Glomerular endothelial cell (primary cell): ENCODE results near the gene INTS6L. TPM values are rescaled to one million over a fixed set of nuclear protein-coding genes. Genes with fewer than 3 reads are reported as not detected.
A peak's percentile ranks its signal among the peaks of the same experiment; 100 is the strongest.

Experiments used
- DNase-seq: peaks from one replicate; pipeline ENCODE4 v3.0.0-alpha.2; 2011; ENCODE audit warnings: low read depth, low spot score; ENCODE audit errors: extremely low read depth
- total RNA-seq: library from RNA; depleted of rRNA; stranded (reverse); fragments of >200 nt; gene quantifications from 2 replicates; pipeline ENCODE4 v1.2.3, GENCODE V29; 2015

The INTS6L gene, protein sequence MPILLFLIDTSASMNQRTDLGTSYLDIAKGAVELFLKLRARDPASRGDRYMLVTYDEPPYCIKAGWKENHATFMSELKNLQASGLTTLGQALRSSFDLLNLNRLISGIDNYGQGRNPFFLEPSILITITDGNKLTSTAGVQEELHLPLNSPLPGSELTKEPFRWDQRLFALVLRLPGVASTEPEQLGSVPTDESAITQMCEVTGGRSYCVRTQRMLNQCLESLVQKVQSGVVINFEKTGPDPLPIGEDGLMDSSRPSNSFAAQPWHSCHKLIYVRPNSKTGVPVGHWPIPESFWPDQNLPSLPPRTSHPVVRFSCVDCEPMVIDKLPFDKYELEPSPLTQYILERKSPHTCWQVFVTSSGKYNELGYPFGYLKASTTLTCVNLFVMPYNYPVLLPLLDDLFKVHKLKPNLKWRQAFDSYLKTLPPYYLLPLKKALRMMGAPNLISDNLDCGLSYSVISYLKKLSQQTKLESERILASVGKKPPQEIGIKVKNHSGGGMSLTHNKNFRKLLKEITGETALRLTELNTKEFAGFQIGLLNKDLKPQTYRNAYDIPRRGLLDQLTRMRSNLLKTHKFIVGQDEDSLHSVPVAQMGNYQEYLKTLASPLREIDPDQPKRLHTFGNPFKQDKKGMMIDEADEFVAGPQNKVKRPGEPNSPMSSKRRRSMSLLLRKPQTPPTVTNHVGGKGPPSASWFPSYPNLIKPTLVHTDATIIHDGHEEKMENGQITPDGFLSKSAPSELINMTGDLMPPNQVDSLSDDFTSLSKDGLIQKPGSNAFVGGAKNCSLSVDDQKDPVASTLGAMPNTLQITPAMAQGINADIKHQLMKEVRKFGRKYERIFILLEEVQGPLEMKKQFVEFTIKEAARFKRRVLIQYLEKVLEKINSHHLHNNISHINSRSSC
- 2.2 and 5.7 TPM in 2 replicates for total RNA-seq

DNA sequence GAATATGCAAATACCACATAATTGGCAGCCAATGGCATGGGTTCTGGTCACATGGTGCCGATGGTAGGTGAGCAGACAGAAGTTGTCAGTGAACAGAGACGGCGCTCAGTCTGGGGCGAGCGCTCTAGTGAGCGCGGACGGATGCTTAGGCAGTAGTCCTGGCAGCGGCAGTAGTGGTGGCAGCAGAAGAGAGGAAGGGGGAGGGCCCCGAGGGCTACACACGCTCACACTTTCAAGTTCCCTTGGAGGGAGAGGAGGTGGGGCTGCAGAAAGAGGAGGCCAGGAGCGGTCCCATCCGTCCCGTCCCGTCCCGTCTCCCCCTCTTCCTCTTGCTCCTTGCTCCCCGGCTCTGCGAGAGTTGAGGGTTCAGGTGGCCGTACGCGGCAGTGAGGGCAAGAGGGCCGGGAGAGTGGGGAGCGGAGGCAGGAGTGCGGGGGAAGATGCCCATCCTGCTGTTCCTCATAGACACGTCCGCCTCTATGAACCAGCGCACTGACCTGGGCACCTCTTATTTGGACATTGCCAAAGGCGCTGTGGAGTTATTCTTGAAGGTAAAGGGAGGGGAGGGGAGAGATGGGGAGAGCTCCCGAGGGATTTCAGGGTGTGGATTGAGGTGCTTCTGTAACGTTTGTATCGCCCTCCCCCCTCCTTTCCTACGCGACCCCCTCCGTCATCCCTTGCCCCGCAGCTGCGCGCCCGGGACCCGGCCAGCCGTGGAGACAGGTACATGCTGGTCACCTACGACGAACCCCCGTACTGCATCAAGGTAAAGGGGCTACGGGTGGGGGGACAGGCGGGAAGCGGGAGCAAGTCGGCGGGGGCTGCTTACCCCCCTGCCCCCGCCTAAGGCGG lies at the start of gene INTS6L:
Gene INTS6L (plus strand): TSS at position 108 of the 852 bp plus-strand sequence. CDS start 333 bp downstream, at position 441.
- peak; percentile 45 for DNase-seq

DNA sequence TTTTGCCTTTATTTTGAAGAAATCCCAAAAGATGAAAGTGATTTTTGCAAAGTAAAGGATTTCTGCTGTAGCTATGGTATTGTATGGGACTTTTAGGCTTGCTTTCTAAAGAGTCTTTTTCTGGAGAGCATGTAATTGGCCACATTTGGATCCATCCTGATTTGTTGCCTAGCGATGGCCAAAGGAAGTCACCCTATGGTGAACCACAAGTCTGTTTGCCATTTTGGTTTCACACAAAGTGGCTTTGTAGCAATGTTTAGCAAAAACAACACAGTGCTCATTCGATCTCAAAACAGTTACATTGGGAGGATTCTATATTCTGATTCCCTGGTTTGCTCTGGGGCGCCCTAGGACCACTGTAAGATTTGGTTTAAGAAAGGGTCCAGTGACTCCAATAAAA lies 44.1 kb upstream of the INTS6L start:
- no peak for DNase-seq

DNA sequence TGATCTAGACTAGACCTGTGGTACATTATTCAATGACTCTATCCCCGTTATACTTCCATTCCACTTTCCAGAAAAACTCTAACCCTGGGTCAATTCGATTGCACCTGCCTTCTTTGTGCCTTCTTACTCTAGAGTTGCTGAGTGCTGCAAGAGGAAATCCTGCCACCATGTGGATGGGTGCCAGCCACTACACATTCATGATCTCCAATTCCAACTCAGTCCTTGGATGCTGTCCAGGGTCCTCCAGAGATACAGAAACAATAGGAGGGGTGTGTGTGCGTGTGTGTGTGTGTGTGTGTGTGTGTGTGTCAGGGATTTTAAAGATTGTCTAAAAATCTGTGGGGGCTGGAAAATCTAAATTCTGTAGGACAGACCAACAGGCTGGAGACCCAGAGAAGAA lies 42.9 kb upstream of the INTS6L start:
- DNase-seq = peak; percentile 51

DNA sequence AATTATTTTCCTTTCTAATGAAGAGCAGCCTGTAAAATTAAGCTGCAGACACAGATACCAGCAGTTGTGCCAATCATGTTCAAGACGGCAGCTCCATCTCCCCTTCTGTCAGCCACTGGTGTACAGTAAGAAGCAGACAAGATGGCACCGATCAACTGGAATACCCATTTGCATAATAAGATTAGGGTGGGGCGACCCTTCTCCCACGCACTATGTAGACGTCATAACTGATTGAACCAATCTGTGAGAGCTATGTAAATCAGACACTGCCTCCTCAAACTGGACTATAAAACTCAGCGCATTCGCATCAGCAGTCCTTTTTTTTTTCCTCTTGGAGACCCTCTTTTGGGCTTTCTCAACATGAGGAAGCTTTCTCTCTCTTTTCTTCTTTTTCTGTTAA lies 40.4 kb upstream of the INTS6L start:
- DNase-seq = no peak

DNA sequence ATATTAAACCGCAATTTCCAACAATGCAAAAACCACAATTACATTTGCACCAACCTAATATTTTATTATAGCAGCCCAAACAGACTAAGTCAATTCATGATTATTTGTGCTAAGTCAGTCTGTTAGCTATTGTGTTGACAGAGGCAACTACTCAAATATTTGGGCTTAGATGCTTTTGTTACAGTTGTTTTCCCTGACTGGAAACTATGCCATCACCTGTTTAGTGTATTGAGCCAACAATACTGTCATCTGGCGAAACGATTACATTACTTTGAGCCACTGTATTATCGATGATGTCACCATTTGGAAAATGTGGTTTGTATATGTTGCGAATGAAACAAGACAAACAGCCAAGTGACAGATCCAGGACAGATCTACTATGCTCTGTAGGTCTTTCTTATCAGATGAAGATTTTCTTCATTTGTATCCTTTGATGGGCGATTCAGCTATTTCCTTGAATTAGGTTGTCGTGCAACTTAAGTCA lies 38.7 kb upstream of the INTS6L start:
- no peak for DNase-seq

DNA sequence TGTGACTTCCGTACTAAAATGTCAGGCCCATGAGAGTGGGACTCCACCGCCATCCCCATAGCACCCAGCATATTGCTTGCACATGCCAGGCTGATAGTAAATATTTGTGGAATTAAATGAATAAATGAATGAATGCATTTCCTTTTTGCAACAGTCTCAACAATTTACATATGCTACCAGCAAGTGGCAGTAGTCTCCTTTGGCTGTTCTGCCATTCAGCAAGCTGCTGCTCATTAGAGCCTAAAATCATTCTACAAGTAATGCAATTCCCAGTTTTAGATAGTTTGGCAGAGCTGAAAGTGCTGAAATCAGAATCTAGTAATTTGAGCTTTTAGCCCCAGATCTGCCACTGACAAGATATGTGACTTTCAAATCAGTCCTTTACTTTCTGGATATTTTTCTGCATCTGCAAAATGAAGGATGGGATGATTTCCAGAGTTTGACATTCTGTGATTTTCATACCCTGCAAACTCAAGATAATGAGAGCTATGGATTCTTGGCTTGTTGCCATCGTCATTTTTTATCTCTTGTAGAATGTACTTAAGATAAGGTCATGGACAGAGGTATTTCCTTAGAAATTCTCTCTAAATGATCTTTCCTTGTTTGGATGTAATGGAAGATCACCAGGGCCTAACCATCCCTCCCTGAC lies 35.7 kb upstream of the INTS6L start:
- no peak for DNase-seq

DNA sequence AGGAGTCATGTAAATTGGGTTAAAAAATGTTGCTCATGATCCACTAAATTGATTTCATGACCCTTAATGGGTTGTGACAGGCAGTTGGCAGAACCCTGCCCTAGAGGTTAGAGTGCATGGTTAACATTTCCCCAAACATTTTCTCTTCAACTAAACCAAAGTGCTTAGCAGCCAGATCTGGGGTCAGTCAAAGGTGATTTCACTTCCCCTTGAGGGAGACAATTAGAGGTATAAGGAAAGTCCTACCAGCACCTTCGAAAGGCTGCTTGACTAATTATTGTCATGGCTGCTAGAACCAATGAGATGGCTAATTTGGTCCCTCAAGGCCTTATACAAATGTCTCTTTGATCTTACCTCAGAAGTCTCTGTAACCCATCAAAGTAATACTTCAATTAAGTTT lies 30.9 kb upstream of the INTS6L start:
- DNase-seq = no peak

DNA sequence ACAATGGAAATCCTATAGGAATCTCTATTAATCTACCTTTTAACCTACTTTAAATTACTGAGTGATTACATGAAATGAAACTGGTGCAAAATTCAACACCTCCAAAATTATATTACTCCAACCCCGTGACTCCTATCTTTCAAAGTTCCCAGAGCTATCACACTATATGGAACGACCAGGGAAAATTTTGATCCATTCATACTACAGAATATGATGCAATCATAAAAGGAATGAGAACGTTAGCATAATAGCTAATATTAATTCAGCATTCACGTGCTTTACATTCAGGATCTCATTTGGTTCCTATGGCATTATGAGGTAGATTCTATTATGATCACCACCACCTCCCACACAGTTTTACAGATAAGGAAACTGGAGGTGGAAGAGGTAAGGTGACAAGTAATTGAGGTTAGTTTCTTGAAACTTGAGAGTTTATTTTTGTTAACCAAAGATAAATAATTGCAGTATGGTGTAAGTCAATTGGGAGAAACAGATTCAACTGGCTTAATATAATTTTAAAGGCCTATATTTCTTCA lies 29.4 kb upstream of the INTS6L start:
- DNase-seq = no peak

DNA sequence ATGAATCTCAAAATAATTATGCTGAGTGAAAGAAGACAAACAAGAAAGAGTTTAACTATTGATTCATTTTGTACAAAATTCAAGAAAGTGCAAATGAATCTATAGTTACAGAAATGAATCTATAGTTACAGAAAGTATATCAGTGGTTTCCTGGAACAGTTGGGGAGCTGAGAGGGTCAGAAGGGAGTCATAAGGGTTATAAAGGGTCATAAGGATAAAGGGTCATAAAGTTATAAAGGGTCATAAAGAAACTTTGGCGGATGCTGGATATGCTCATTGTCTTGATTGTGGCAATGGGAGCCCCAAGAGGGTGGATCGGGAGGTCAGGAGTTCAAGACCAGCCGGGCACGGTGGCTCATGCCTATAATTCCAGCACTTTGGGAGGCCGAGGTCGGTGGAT lies 26.0 kb upstream of the INTS6L start:
- DNase-seq = no peak

DNA sequence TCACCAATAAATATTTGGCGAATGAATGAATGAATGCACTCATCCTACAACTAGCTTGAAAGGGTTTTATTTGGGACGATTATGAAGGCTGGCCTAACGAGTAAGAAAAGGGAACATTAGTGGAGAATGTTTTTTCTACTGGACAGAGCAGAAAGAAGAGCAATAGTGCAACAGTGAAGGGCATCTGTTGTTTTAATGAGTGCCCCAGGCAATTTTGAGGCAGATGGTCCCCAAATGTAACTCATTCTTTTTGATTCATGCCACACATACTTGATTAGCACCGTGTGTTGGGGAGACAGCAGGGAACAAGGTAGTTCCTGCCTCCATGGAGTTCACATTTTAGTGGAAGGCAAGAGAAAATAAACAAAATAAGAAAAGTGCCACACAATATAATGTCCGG lies 22.7 kb upstream of the INTS6L start:
- DNase-seq = no peak

DNA sequence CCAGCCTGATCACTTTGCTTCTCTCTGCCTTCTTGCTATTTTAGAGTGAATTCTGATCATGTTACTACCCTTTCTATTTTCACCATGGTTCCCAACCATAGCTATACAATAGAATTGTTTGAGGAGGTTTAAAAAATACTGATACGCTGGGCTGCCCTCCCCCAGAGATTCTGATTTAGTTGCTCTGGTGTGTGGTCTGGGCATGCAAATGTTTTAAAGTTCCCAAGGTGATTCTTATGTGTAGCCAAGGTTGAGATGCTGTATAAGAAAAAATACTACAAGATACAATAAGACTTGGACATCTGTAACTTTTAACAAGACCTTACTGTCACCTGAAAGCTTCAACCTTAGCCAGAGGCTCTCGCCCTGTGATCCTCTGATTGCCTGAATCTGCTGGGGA lies 22.2 kb upstream of the INTS6L start:
- no peak for DNase-seq

DNA sequence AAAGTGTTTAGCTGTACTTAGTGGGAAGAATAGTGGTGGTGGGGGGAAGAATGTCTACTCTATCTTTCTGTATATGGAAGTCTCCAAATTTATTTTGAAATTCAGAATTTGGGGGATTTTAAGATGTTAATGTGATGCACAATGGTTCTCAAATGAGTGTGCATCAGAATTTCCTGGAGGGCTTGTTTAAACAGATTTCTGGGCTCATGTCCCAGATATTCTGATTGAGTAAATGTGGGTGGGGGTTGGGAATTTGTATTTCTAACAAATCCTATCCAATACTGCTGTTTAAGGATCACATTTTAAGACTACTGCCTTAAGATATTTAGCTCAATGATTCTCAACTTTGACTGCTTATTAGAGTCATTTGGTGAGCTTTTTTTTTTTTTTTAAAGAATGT lies 15.1 kb upstream of the INTS6L start:
- DNase-seq = no peak

DNA sequence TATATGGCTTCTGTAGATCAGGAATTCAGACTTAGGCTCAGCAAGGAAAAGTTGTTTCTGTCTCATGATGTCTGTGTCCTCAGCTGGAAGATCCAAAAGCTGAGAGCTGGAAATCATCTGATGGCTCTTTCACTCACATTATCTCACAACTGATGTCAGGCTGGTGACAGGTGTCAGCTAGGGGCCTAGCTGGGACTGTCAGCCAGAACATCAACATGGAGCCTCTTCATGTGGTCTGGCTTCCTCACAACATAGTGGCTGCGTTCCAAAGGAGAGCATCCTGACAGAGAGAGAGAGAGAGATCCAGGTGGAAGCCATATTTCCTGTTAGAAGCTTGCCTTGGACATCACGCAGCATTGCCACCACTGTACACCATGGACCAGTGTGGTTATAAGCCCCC lies 10.6 kb upstream of the INTS6L start:
- no peak for DNase-seq

DNA sequence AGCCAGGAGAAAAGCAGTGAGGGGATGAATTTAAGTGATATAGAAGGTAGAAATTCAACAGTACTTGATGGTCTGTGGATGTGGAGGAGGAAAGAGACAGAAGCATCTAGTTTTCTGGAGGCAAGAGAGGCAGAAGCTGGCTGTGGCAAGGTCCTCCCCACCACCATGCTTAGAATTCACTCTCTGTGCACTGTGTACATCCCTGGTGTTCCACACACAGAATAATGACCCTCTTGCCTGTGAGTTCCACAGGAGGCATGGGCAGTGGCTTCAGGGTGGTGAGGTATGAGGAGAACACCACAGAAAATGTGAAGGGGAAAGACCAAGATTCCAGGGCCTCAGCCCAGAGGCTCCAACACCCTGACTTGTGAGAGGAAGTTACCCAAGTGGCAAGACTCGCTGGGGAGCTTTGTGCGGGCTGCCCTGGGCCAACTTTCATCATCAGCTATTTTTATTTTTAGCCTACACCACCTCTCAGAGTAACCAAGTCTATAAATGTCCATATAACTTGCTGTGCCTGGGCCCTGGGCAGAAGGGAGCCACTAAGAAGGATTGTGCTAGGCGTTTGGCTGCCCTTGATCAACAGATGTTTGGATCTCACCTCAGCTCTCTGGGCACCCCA lies 7.8 kb upstream of the INTS6L start:
- DNase-seq = no peak

DNA sequence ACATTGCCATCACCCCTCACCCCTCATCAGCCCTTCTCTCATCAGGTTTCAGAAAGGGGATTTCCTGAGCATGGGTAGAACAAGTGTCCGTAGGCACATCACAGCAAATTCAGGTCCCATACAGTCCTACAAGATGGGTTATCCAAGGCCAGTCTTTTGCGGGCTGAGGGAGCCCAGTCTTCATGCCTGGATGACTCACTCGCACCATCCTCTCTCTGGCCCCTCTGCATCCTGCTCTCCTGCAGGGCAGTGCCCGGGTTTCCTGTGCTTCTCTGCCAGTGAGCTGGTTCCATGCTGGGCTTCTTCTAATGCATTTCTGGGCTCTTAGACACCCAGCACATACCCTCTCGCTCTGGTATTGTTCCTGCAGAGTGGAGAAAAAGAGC lies 7.3 kb upstream of the INTS6L start:
- DNase-seq = no peak

DNA sequence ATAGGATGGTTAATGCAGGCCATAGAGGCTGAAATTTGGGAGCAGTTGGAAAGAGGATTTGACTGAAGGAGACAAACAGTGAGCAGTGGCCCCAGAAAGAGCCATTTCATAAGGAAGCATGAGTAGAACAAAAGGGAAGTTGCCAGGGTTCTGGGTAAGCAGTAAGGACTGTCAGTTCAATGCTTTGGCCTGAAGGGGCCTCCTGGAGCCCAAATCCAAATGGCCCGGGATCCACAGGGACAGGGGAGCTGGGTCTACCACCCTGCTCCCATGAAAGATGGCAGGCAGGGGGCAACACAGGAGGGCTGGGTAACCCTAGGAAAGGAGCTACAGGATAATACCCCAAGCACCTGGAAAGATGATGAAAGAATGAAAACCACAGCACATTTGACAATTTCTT lies 4.1 kb upstream of the INTS6L start:
- no peak for DNase-seq

DNA sequence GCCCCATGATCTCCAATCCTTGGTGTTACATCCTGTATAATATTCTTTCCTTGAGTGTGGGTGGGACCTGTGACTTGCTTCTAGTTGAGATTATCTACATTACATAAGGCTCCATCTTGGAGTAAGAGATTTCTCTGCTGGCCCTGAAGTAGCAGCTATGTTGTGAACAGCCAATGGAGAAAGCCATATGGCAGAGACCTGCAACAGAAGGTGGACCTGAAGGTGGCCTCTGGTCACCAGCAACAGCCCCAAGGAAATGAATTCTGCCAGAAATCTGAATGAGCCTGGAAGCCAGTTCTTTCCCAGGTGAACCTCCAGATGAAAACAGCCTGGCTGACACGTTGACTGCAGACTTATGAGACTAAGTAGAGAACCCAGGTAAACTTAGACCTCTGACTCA lies 2.3 kb upstream of the INTS6L start:
- DNase-seq = no peak

DNA sequence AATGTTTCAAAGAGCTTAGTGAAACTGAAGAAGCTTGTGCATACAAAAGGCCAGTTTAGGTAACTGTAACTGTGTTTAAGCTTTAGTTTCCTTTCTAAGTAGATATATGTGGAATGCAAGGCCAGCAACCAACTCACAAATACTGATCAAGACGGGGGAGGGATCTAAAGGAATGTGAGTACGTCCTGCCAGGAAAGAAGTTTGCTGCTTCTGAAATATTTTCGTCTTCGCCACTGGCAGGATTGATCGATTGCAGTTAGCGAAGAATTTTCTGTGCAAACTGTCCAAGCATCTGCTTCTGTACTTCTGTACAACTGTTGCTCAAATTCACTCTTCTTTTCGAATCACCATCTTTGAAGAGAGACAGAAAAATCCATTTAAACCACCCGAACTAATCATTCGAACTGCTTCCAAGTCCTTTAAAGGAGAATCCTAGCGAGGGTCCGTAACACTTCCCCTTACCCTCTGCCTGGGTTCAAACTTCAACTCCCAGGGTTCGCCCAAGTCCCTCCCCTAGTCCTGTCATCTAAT lies 373 bp upstream of the INTS6L start:
- peak; percentile 9 for DNase-seq

DNA sequence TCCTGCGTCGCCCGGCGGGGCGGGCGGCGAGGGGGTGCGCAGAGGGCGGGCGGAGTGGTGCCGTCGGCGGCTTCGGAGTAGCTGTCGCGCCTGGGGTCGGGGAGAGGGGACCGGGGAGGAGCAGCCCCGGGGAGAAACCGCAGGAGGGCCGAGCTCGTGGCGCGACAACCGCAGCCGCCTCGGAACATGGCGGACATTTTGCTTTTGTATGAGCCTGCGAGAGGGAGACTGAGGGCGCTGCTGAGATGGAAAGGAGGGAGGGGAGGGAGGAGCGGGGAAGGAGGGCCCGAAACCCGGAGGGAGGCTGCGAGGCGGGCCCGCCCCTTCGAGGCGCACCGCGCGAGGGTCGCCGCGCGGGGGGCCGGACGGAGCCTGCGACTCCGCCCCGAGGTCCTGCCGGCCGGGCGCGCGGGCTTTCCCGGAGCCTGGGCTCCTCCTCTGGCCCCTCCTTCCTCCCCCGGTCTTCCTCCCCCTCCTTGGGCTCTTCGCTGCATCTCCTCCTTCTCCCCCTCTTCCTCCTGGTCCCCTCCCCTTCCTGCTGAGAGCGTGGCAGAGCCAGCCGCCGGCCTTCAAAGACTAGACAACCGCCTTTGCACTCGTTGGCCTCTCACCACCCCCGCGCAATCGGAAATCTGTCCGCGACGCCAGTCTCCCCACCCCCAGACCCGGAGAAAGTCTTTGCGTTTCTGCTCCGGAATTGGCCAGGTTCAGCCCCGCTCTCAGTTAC lies 1.1 kb downstream of the INTS6L start:
- no peak for DNase-seq
